Right lobe of liver (tissue), 6 donors: ENCODE results near the gene ZCCHC10. TPM values are rescaled to one million over a fixed set of nuclear protein-coding genes. Genes with fewer than 3 reads are reported as not detected.
A peak's percentile ranks its signal among the peaks of the same experiment; 100 is the strongest.
"Not testable (repeated sequence)": the region's sequence is repeated elsewhere in the genome, so short reads cannot be mapped to it uniquely, and the experiment has no call there.

Experiments used
- ATAC-seq, 4 donors: fragments of 200-7000 bp; cut with Tn5 transposase; one replicate each; pipeline ENCODE4 v1.9.1; 2020; ENCODE audit warnings: mild to moderate bottlenecking in 4 of 4, moderate library complexity in 4 of 4
- DNase-seq, 3 donors: peaks; one replicate each; pipeline ENCODE4 v3.0.0-alpha.2; 2020
- H3K27ac ChIP-seq, 3 donors: fragments of 200-600 bp; one replicate each; pipeline ENCODE4 v1.8.0; 2022
- H3K27me3 ChIP-seq, 2 donors: fragments of 200-600 bp; one replicate each; pipeline ENCODE4 v1.8.0; 2022
- H3K36me3 ChIP-seq, 4 donors: fragments of 200-600 bp; sonication (generic) in 1 of 4; one replicate each; pipeline versions ENCODE4 v1.5.1 to v1.8.0; 2017 to 2022; ENCODE audit warnings: control low read depth in 1 of 4
- H3K4me1 ChIP-seq, 4 donors: fragments of 200-600 bp; sonication (generic) in 1 of 4; one replicate each; pipeline versions ENCODE4 v1.5.1 to v1.8.0; 2017 to 2022; ENCODE audit warnings: control low read depth in 1 of 4
- H3K4me3 ChIP-seq, 3 donors: fragments of 200-600 bp; one replicate each; pipeline ENCODE4 v1.8.0; 2022
- H3K9me3 ChIP-seq, 4 donors: fragments of 200-600 bp; sonication (generic) in 1 of 4; one replicate each; pipeline versions ENCODE4 v1.5.1 to v1.8.0; 2017 to 2022; ENCODE audit warnings: control low read depth in 1 of 4
- CTCF ChIP-seq, 4 donors: fragments of 200-600 bp in 3 of 4; fragments of 450-650 bp in 1 of 4; IDR thresholded peaks; one replicate each; pipeline versions ENCODE4 v1.5.1 to v1.8.0; 2016 to 2022; ENCODE audit warnings: antibody characterized with exemption in 4 of 4, mild to moderate bottlenecking in 2 of 4
- POLR2A ChIP-seq: fragments of 450-650 bp; IDR thresholded peaks from one replicate; pipeline ENCODE4 v1.6.1; 2017; ENCODE audit warnings: antibody characterized with exemption, mild to moderate bottlenecking
- WGBS: methylation state at CpG from one replicate; pipeline ENCODE4 v1.1.6; 2018; ENCODE audit warnings: low coverage, low lambda C conversion rate; ENCODE audit not compliant: insufficient coverage; ENCODE audit errors: missing lambda C conversion rate; 5-methylcytosine and 5-hydroxymethylcytosine counted together
- intact Hi-C, 2 donors: fragments of 100-400 bp; cut with DNase I; formaldehyde crosslinking; loops; one replicate each; pipeline versions ENCODE4 v1.11.2 to v1.14.1; 2022
- total RNA-seq, 6 experiments: library from RNA; depleted of rRNA in 2 of 6; stranded (reverse); fragments of >200 nt in 2 of 6; fragmentation: NEBNext Ultra II Directional in 3 of 6; extraction: Animal tissue kit (Norgen Biotek cat#: 25700) in 3 of 6; gene quantifications; one replicate each; pipeline versions ENCODE4 v1.1.0 to v1.2.4, GENCODE V29; 2016 to 2023
- donor health status: DM: no; HTN: yes; CAD: no.
- donor health status: DM: no; HTN: no; CAD: no.
- donor health status: DM: no; HTN: no; CAD: no.
- donor health status: DM: no; HTN: yes; CAD: no.
- donor health status: DM: no; HTN: yes; CAD: no.

Gene ZCCHC10
- total RNA-seq, 6 experiments from 2014 or later, result 2.6 to 11.0 (median 9.0) TPM

DNA sequence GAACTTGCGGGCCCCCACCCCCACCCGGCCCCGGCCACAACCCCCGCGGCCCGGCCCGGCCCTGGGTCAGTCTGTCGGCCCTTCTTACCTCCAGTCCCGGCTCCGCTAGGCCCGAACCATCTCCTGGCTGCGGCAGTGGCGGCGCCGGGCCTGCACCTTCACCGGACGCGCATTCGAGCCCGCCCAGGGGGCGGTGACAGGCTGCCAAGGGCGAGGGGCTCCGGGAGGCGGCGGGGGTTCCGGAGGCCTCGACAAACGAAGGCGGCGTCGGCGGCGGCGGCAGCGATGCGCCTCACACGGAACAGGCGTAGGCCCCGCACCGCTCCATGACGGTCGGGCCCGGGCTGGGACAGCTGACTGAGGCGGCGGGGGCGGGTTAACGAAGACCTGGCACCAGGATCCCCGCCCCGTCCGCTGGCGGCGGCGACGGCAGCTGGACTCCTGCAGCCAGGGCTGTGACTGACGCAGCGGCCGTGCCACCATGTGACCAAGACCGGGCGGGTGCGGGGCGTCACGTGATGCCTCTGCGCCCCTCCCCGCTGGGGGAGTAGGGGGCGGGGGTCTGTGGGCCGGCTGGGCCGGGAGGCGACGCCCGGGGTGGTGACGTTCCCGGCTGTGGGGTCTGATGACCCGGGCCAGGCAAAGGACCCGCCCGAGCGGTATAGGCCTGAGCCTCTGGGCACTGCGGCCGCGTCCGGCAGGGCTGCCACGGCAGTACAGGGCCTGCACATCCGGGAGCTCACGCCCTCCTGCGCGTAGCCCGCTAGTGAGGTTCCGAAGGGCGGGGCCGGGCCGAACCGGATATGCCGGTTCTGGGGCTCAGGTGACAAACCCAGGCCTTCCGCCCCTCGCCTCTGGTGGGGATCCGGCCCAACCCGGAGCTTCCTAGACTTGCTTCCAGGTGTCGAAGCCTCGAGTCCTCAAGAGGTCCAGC, 62.9 kb downstream of the ZCCHC10 start, which contains the start of gene AFF4:
Gene AFF4, minus strand, starts transcription at position 464 of the 934 bp plus-strand sequence. CDS start 26,445 bp downstream, outside the sequence.
- Histone ChIP-seq H3K9me3 (no peaks in the 10 kb centered on the region), H3K4me1 (peaks cover 0 to 31% (median 9%) of the 10 kb centered on the region in 4 donors), H3K27me3 (no peaks in the 10 kb centered on the region), H3K27ac (peak within 1 kb of the TSS; percentile 91 to 98 (median 96)), H3K4me3 (peak within 1 kb of the TSS; percentile 54 to 86 (median 79)), H3K36me3 (no peaks in the 10 kb centered on the region)
- ATAC-seq, result peak; percentile 94 to 96 (median 94)
- TF ChIP-seq CTCF (IDR thresholded peaks at IDR 0.05), result no peak
- TF ChIP-seq POLR2A, result peak; percentile 98
- WGBS, result 0% methylated on average over 17 of the region's 98 CpGs
- DNase-seq, result peak; percentile 98 to 99 (median 99)
- intact Hi-C loops, result no loop called here

GRCh38 chr5:132962429-132963021, 63.8 kb downstream of the ZCCHC10 start:
- no peaks in the 10 kb centered on the region for H3K36me3 ChIP-seq
- DNase-seq, result no peak
- peaks cover 0 to 31% (median 9%) of the 10 kb centered on the region in 4 donors for H3K4me1 ChIP-seq
- peak in 3 of 4 donors; percentile 15 to 32 (median 24) for ATAC-seq
- peak overlapping the region; percentile 91 to 98 (median 96) for H3K27ac ChIP-seq
- intact Hi-C loops, result no loop called here
- peak overlapping the region; percentile 54 to 86 (median 79) for H3K4me3 ChIP-seq
- TF ChIP-seq POLR2A, result no peak
- no peak for TF ChIP-seq CTCF (IDR thresholded peaks at IDR 0.05)
- no peaks in the 10 kb centered on the region for H3K27me3 ChIP-seq
- WGBS, result 2% methylated on average over 21 of the region's 21 CpGs
- H3K9me3 ChIP-seq, result no peaks in the 10 kb centered on the region

GRCh38 chr5:132961887-132962286, 64.5 kb downstream of the ZCCHC10 start:
- ATAC-seq (no peak), DNase-seq (no peak)
- Histone ChIP-seq H3K27me3 (no peaks in the 10 kb centered on the region), H3K4me1 (peaks cover 0 to 31% (median 9%) of the 10 kb centered on the region in 4 donors), H3K4me3 (peak overlapping the region; percentile 54 to 86 (median 79)), H3K9me3 (no peaks in the 10 kb centered on the region), H3K36me3 (no peaks in the 10 kb centered on the region), H3K27ac (peak overlapping the region; percentile 91 to 98 (median 96))
- TF ChIP-seq POLR2A, result no peak
- no peak for TF ChIP-seq CTCF (IDR thresholded peaks at IDR 0.05)
- 2% methylated on average over 5 of the region's 5 CpGs for WGBS
- intact Hi-C loops, result no loop called here

DNA sequence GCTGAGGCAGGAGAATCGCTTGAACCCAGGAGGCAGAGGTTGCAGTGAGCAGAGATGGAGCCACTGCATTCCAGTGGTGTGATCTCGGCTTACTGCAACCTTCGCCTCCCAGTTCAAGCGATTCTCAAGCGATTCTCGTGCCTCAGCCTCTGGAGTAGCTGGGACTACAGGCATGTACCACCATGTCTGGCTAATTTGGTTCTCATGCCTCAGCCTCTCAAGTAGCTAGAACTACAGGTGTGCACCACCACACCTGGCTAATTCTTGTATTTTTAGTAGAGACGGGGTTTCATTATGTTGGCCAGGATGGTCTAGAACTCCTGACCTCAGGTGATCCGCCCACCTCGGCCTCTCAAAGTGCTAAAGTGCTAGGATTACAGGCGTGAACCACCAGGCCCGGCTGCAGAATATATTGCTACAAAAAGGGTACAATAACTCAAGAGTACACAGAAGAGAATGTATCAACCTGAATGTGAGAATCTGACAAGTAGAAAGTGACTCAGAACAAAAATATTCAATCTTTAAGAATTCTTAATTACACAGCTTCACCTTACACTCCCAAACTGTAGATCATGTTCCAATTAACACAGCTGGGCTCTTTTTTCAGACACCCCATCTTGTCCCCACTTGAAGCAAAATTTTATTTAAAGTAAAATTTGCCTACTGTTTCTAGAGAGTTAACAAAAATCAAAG, 65.1 kb downstream of the ZCCHC10 start:
- DNase-seq, H3K27me3 ChIP-seq, H3K36me3 ChIP-seq, H3K9me3 ChIP-seq, ATAC-seq, intact Hi-C loops: not testable (repeated sequence)
- Histone ChIP-seq H3K27ac (peak overlapping the region in 1 of 3 donors; percentile 91), H3K4me1 (peaks cover 0 to 31% (median 9%) of the 10 kb centered on the region in 4 donors), H3K4me3 (peak overlapping the region in 1 of 3 donors; percentile 79)
- WGBS, result 78% methylated on average over 6 of the region's 11 CpGs

- intact Hi-C loops, result not testable (repeated sequence)
Observed at GRCh38 chr5:132956166-132956799, 70.1 kb downstream of the ZCCHC10 start.

More at GRCh38 chr5:132956166-132956799, 70.1 kb downstream of the ZCCHC10 start:
- not testable (repeated sequence) for H3K9me3 ChIP-seq, H3K27ac ChIP-seq, H3K36me3 ChIP-seq, DNase-seq, ATAC-seq, H3K27me3 ChIP-seq, H3K4me3 ChIP-seq
- 61% methylated on average over 2 of the region's 6 CpGs for WGBS
- H3K4me1 ChIP-seq, result peaks cover 0 to 35% (median 6%) of the 10 kb centered on the region in 4 donors
